AG08396 (cell line): ENCODE measurements around the gene YIPF4.
A peak's percentile ranks its signal among the peaks of the same experiment; 100 is the strongest.
"Not testable (repeated sequence)": the region's sequence is repeated elsewhere in the genome, so short reads cannot be mapped to it uniquely, and the experiment has no call there.

Source experiments
- DNase-seq: peaks from one replicate; pipeline ENCODE4 v3.0.0; 2012; ENCODE audit warnings: low spot score, mixed read lengths

Gene YIPF4

DNA sequence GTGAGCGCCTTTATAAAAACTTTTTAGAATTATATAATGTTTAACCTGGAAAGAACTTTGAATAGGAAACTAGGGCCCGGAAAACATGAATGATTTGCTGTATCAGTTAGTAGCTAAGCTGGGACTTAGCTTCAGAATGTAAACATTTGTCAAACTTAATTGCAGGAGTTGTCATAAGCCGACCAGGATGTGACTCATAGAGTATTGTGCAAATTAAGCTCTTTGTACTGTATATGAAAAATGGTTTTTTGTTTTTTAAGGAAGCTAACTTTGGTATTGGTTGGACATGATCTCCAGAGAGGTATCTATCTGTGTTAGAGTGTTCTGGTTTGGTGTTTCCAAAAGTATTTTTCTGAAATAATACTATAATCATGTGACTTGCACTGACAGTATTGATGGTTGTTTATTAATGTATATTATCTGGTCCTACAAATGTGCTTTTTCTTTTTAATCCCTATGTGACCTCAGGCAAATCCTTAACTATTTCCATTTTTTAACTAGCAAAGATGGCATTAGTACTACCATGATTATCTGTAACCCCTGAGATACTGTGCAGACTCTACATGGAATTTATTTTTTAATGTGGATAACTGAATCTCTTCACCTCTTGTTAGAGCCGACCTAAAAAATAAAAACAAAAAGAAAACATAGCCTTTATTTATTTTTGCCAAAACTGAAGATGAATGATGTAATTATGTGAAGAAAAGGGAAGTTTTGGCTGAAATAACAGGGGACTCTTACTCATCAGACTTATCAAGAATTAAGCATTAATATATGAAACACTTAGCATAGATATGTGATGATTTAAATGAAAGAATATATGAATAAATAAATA lies 11.7 kb downstream of the YIPF4 start:
- DNase-seq = peak; percentile 32

DNA sequence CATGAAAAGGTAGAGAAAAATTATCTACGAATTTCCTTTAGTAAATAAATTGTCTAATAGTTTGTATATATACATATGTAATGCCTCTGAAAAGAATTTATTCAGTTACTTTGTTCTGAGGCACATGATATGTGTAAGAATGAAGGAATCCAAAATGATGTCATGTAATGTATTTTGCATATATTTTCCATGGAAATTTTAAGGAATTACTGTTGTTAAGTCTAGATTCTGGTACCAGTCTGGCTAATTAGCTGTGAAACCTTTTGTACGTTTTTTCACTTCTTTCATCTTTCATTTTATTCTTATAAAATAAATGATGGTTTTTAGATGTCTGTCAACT lies 12.3 kb downstream of the YIPF4 start:
- no peak for DNase-seq

DNA sequence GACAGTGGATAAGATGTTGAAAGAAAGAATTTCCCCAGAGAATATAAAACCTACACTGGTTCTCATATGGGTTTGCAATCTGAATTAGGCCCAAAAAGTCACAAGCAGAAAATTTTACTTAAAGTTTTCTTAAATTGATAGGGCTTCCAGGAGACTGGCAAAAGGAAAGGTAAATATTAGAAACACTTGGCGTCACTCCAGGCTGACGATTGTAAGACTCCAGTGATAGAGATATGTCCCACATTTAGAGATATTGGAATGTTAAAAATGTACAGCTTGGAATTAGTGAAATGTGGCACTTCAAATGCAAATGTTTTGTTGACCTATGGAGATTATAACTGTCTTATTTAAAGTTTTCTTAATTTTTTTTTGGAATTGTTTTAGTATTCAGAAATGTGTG lies 14.0 kb downstream of the YIPF4 start:
- DNase-seq = no peak

DNA sequence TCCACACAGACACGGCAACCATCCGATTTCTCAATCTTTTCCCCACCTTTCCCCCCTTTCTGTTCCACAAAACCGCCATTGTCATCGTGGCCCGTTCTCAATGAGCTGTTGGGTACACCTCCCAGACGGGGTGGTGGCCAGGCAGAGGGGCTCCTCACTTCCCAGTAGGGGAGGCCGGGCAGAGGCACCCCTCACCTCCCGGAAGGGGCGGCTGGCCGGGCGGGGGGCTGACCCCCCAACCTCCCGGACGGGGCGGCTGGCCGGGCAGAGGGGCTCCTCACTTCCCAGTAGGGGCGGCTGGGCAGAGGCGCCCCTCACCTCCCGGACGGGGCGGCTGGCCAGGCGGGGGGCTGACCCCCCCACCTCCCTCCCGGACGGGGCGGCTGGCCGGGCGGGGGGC lies 15.8 kb downstream of the YIPF4 start:
- not testable (repeated sequence) for DNase-seq

DNA sequence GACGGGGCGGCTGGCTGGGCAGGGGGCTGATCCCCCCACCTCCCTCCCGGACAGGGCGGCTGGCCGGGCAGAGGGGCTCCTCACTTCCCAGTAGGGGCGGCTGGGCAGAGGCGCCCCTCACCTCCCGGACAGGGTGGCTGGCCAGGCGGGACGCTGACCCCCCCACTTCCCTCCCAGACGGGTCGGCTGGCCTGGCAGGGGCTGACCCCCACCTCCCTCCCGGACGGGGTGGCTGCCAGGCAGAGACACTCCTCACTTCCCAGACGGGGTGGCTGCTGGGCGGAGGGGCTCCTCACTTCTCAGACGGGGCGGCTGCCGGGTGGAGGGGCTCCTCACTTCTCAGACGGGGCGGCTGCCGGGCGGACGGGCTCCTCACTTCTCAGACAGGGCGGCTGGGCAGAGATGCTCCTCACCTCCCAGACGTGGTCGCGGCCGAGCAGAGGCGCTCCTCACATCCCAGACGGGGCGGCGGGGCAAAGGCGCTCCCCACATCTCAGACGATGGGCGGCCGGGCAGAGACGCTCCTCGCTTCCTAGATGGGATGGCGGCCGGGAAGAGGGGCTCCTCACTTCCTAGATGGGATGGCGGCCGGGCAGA lies 16.4 kb downstream of the YIPF4 start:
- not testable (repeated sequence) for DNase-seq

DNA sequence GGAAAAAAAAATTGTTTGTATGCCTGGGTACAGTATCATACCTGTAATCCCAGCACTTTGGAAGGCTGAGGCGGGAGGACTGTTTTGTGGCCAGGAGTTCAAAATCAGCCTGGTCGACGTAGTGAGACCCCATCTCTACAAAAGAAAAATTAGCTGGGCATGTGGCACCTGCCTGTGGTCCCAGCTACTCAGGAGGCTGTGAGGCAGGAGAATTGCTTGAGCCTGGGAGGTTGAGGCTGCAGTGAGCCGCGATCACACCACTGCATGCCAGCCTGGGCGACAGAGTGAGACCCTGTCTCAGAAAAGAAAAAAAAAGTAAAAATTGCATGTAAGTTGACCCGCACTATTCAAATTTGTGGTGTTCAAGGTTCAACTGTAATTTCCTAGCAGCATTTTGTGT lies 32.9 kb downstream of the YIPF4 start:
- no peak for DNase-seq

DNA sequence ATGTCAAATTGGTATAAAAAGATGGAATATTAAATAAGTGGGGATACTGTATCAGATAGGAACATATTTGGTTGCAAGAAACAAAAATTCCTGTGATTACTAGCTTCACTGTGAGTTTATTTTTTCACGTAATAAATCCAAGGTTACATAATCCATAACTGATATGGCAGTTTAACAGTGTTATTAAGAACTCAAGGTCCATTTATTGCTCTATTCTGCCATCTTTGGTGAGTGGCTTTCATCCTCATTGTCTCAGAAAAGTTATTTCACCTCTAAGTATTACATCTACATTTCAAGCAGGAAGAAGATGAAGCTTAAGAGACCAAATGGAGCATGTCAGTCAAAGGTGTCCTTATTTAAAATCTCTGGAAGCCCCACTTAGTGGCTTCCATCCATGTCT lies 37.2 kb downstream of the YIPF4 start:
- DNase-seq = no peak

DNA sequence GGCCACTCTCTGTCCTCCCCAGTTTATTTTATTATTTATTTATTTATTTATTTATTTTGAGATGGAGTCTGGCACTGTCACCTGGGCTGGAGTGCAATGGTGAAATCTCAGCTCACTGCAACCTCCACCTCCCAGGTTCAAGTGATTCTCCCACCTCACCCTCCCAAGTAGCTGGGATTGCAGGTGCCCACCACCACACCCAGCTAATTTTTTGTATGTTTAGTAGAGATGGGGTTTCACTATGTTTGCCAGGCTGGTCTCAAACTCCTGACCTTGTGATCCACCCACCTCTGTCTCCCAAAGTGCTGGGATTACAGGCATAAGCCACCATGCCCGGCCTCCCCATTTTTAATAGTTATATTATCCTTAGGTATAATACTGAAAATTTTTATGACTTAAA lies 51.0 kb downstream of the YIPF4 start:
- DNase-seq = not testable (repeated sequence)

DNA sequence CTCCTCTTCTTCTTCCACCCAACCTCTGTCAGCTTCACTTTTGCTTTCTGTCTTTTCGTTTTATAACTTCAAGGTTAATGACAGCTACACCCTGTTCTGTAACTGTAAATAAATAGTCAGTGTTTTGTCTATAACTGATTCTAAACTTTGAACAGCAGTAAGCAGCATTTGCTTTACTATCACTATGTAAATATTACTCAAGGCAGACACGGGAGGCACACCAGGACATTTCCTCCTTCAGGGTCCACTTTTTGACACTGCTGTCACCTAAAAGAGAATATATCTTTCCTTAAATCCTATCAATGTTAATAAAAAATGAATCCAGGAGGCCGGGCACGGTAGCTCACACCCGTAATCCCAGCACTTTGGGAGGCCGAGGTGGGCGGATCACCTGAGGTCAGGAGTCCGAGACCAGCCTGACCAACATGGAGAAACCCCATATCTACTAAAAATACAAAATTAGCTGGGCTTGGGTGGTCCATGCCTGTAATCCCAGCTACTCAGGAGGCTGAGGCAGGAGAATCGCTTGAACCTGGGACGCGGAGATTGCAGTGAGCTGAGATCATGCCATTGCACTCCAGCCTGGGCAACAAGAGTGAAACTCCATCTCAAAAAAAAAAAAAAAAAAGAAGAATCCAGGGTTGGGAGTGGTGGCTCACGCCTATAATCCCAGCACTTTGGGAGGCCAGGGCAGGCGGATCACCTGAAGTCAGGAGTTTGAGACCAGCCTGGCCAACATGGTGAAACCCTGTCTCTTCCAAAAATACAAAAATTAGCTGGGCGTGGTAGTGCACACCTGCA lies 51.7 kb downstream of the YIPF4 start:
- not testable (repeated sequence) for DNase-seq

DNA sequence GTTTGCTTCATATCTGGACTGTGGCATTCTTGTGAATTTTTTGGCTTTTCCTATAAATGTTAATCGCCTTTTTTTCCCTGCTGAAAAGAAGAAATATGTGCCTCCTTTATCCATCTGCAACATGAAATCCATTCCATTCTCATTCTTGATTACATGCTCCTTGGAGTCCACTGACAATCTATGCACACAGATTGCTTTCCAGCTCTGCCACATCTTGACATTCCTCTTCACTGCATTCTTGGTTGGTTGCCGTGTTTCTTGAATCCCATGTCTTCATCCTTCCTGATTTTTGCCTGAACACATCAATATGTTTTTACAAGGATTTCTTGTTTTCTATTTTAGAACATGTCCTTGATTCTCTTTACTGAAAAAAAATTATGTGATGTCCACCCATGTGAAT lies 52.4 kb downstream of the YIPF4 start:
- peak; percentile 24 for DNase-seq

DNA sequence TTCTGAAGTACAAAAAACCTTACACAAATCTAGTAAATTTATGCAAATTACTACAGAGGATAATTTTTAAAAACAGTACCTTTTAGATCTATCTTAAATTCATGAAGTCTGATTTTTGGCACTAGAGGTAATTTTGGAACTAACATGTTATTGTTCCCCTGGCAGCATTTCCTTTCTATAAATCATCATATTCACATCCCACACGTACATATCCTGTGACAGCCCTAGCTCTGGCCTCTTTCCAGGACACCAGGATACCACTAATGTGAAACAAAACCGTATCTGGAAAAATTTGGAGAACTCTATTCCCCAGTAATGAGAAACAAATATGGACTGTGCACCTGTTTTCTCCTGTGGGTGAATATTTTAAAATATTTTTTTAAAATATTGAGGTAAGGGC lies 65.1 kb downstream of the YIPF4 start:
- DNase-seq = no peak

DNA sequence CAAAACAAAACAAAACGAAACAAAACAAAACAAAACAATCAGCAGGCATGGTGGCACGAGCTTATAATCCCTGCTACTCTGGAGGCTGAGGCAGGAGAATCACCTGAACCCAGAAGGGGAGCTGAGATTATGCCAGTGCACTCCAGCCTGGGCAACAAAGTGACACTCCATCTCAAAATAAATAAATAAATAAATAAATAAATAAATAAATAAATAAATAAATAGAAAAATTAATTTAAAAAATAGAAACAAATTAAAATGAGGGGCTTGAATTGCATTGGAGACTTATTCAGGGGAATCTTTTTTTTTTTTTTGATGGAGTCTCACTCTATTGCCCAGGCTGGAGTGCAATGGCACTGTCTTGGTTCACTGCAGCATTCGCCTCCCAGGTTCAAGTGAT lies 73.1 kb downstream of the YIPF4 start:
- not testable (repeated sequence) for DNase-seq

DNA sequence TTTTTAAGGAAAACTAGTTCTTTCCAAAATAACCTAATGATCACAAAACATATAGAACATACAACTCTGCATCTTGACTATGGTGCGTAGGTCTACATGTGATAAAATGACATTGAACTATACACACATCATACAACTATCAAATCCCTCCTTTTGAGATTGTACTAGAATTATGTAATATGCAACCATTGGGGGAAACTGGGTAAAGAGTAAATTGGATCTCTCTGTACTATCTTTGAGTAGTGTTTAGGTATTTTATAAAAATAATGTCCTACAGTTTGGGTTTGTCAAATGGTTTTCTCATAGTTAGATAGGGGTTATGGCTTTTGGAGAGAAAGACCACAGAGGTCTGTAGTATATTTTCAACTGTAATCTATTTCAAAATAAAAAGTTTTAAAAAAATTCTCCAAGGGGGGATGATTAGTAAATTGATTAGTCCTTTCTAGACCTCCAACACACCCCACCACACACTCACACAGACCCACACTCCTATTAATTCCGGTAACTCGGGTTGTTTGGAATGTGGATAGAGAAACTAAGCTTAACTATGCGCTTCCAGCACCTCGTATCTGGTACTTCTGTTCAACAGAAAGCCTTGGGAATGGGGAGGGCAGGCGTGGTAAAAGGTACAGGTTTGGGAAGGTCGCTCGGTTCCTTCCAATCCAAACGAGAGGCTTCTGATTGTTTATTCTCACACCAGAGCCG lies 78.4 kb downstream of the YIPF4 start:
- DNase-seq = no peak

DNA sequence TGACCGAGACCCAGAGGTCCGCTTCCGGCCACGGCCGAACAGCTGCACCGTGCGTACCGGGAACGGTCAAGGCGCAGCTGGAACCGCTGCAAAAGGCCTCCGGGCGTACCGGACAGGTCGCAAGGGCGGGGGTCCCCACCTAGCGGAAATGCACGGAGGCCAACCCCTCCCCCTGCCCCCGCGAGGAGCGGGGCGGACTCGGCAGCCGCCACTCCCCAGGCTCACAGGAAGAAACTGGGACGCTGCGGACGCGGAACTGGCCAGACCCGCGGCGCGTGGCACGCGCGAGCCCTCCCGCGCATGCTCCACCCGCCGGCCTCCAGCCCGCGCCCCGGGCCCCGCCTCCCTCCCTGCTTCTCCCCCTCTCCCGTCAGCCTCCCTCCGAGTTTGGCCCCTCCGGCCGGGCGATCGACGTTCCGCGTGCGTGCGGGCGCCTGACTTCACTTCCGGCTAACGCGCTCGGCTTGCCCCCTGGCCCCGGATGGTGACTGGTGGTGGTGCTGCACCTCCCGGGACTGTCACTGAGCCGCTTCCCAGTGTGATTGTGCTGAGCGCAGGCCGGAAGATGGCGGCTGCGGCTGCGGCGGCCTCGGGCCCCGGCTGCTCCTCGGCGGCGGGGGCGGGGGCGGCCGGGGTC lies 79.1 kb downstream of the YIPF4 start, which contains the start of gene BIRC6:
Gene BIRC6, plus strand, starts transcription at position 343 of the 637 bp plus-strand sequence. Its CDS starts 139 bp downstream, at position 482.
- peak; percentile 99 for DNase-seq

DNA sequence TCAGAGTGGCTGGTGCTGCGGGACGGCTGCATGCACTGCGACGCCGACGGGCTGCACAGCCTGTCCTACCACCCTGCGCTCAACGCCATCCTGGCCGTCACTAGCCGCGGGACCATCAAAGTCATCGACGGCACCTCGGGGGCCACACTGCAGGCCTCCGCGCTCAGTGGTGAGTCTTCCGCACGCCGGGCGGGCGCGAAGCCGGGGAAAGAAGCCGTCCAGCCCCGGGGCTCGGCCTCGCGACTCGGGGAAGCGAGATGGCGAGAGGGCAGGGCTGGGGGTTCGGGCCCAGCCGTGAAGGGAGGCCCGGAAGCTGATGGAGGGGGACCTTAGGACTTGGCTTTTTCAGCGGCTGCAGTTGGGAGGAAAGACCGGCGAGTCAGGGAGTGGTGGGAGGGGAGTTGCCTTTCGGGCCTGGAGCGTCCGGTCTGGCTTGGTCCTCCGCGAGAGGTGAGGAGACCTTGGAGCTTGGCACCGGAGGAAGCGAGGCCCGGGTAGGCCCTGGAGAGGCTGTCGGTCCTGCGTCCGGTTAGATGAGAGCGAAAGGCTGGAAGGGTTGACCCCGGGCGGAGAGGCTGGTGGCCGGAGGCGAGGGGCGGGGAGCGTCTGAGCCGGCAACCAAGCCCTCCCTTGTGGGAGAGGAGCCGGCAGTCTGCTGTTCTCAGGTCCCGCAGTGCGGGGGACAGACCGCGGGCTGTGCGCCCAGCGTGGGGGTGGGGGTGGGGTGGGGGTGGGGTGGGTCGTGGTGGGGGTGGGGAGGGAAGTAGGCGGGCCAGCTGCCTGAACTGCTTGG lies 79.8 kb downstream of the YIPF4 start:
- DNase-seq = peak; percentile 61

DNA sequence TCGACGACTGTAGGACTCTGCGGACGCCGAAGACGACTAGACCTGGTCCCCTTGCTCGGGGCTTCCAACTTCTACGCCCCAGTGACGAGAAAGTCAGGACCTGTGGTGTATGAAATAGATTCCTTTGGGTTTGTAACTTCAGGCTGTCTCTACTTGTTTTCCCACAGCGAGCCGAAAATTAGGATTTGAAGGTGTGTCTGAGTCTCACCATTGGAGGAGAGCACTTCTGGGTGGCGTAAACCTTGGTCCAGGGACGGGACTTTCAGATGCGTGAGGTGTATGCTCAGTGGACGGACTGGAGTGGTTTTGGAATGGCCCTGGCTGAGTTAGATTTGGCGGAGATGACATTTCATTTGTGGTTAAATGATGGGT lies 80.4 kb downstream of the YIPF4 start:
- DNase-seq = peak; percentile 25

DNA sequence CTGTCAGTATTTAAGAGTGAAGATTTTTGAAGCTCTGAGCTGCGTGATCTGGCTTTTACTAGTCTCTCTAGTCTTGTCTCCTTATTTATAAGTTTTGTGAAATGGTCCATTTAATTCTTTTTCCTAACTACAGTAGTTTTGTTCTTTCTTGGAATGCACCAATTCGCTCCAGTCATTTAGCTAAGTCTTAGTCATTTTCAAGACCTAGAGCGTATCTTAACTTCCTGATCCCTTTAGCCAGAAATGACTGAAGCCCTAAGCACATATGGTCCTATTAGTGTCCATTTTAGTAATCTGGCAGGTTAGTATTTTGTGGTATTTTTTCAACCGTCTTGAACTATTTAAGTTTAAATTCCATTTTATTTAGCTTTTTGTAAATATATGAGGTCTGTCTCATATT lies 82.7 kb downstream of the YIPF4 start:
- DNase-seq = no peak

DNA sequence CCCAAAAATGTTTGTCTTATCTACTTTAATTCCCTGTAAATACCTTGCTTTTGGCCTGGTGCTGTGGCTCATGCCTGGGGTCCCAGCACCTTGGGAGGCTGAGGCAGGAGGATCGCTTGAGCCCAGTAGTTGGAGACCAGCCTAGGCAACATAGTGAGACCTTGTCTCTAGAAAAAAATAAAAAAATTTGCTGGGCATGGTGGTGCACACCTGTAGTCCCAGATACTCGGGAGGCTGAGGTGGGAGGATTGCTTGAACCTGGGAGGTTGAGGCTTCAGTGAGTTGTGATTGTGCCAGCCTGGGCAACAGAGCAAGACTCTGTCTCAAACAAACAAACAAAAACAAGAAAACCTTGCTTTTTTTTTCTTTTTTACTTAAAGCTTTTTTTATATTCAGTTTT lies 85.3 kb downstream of the YIPF4 start:
- not testable (repeated sequence) for DNase-seq

DNA sequence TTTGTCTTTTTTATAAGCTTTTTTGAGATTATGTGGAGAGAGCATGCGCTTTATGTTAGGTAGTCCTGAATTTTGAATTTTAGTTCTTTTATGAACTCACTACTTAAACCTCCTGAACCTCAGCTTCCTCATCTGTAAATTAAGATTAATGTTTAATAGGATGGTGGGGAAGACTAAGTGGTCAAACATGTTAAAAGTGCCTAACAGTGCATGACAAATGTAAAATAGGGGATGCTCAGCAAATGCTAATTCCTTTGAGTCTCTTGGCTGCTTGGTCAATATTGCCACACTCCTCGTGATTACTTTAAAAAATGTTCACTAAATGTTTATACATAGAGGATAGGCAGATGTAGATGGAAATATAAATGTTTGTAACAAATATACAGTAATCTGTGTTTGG lies 85.9 kb downstream of the YIPF4 start:
- DNase-seq = no peak

DNA sequence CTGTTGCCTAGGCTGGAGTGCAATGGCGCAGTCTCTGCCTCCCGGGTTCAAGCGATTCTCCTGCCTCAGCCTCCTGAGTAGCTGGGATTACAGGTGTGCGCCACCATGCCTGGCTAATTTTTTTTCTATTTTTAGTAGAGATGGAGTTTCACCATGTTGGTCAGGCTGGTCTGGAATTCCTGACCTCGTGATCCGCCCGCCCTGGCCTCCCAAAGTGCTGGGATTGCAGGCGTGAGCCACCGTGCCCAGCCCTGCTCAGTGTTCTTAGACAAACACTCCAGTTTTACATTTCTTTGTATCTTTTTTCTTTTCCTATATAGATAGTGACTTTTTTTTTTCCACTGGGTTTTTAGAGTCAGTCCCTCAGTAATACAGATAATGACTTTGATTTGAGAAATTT lies 86.6 kb downstream of the YIPF4 start:
- not testable (repeated sequence) for DNase-seq

DNA sequence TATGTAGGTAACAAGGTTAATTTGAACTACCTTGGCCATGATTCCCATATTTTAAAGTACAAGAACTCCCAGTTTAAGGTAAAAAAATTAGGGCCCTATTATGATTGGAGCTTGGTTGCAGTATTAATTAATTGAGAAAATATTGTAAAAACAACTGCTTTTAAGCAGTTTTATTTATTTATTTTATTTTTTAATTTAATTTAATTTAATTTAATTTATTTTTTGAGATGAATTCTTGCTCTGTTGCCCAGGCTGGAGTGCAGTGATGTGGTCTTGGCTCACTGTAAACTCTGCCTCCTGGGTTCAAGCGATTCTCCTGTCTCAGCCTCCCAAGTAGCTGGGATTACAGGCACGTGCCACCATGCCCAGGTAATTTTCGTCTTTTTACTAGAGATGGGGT lies 88.0 kb downstream of the YIPF4 start:
- DNase-seq = not testable (repeated sequence)
